GM18526 (cell line): ENCODE measurements around the gene GTF3C1.

ENCODE experiments used
- POLR2A ChIP-seq: IDR thresholded peaks from 3 replicates; pipeline ENCODE4 v1.6.1; 2011; ENCODE audit not compliant: insufficient read length; ENCODE audit errors: extremely low read depth

The GTF3C1 gene

GRCh38 chr16:27428026-27428785 is 121.5 kb downstream of the GTF3C1 start:
- no peak for TF ChIP-seq POLR2A

- no peak for TF ChIP-seq POLR2A
Measured at GRCh38 chr16:27427538-27427937, 122.2 kb downstream of the GTF3C1 start.

- peak; percentile 84 for TF ChIP-seq POLR2A
Measured at GRCh38 chr16:27426423-27427408, 123.0 kb downstream of the GTF3C1 start.

GRCh38 chr16:27425961-27426360 is 123.8 kb downstream of the GTF3C1 start:
- TF ChIP-seq POLR2A, result no peak

GRCh38 chr16:27424772-27425498 is 124.8 kb downstream of the GTF3C1 start:
- no peak for TF ChIP-seq POLR2A

- TF ChIP-seq POLR2A, result no peak
Measured at GRCh38 chr16:27421961-27422740, 127.6 kb downstream of the GTF3C1 start.

- TF ChIP-seq POLR2A, result no peak
Measured at GRCh38 chr16:27417047-27417671, 132.6 kb downstream of the GTF3C1 start.

GRCh38 chr16:27414788-27415431 is 134.8 kb downstream of the GTF3C1 start:
- TF ChIP-seq POLR2A, result no peak

- TF ChIP-seq POLR2A, result no peak
Measured at GRCh38 chr16:27413956-27414355, 135.8 kb downstream of the GTF3C1 start.

GRCh38 chr16:27410761-27411160 is 139.0 kb downstream of the GTF3C1 start:
- no peak for TF ChIP-seq POLR2A
